NCI-H510A (cell line): Measurements from ENCODE around the gene AFAP1L1.

Experiments
- DNase-seq: peaks from one replicate; lab custom pipeline; 2025; lab: John Stamatoyannopoulos, UW

AFAP1L1 gene

GRCh38 chr5:149284501-149284900 is 12.8 kb downstream of the AFAP1L1 start:
- DNase-seq, result no peak

- DNase-seq, result no peak
Measured at GRCh38 chr5:149285153-149285552, 13.5 kb downstream of the AFAP1L1 start.

GRCh38 chr5:149288436-149288835 is 16.8 kb downstream of the AFAP1L1 start:
- DNase-seq, result no peak

- DNase-seq, result no peak
Measured at GRCh38 chr5:149289301-149289700, 17.6 kb downstream of the AFAP1L1 start.

GRCh38 chr5:149294872-149295829 is 23.5 kb downstream of the AFAP1L1 start:
- DNase-seq, result no peak

GRCh38 chr5:149297340-149298025 is 25.8 kb downstream of the AFAP1L1 start:
- no peak for DNase-seq

GRCh38 chr5:149298163-149298562 is 26.5 kb downstream of the AFAP1L1 start:
- DNase-seq, result no peak

- DNase-seq, result no peak
Measured at GRCh38 chr5:149298842-149299404, 27.3 kb downstream of the AFAP1L1 start.

- DNase-seq, result no peak
Measured at GRCh38 chr5:149299451-149300054, 27.9 kb downstream of the AFAP1L1 start.

- no peak for DNase-seq
Measured at GRCh38 chr5:149300441-149300840, 28.8 kb downstream of the AFAP1L1 start.

GRCh38 chr5:149301049-149301743 is 29.5 kb downstream of the AFAP1L1 start:
- no peak for DNase-seq

- no peak for DNase-seq
Measured at GRCh38 chr5:149301744-149302380, 30.2 kb downstream of the AFAP1L1 start.

GRCh38 chr5:149302641-149303040 is 31.0 kb downstream of the AFAP1L1 start:
- DNase-seq, result no peak

GRCh38 chr5:149303210-149303609 is 31.6 kb downstream of the AFAP1L1 start:
- no peak for DNase-seq

GRCh38 chr5:149304195-149305078 is 32.8 kb downstream of the AFAP1L1 start:
- DNase-seq, result no peak

GRCh38 chr5:149309354-149309753 is 37.7 kb downstream of the AFAP1L1 start:
- no peak for DNase-seq

GRCh38 chr5:149310488-149310887 is 38.8 kb downstream of the AFAP1L1 start:
- DNase-seq, result no peak

GRCh38 chr5:149310947-149311658 is 39.4 kb downstream of the AFAP1L1 start:
- no peak for DNase-seq

GRCh38 chr5:149313151-149313841 is 41.6 kb downstream of the AFAP1L1 start:
- peak; percentile 23 for DNase-seq
